Peyer's patch (tissue), 4 donors: ENCODE data around the gene GADD45G.

Experiments
- CTCF ChIP-seq, 6 experiments: fragments of 450-650 bp in 4 of 6; fragments of 200-600 bp in 2 of 6; sonication (generic) in 1 of 6; IDR thresholded peaks; one replicate each; pipeline ENCODE4 v1.5.1; 2017 to 2019; ENCODE audit warnings: antibody characterized with exemption in 6 of 6, mild to moderate bottlenecking in 3 of 6, moderate library complexity in 1 of 6
- POLR2A ChIP-seq, 2 donors: fragments of 450-650 bp; IDR thresholded peaks; one replicate each; pipeline ENCODE4 v1.5.1; 2017; ENCODE audit warnings: antibody characterized with exemption in 2 of 2, mild to moderate bottlenecking in 2 of 2, moderate library complexity in 2 of 2

- no peak for TF ChIP-seq POLR2A (IDR thresholded peaks at IDR 0.05)
- TF ChIP-seq CTCF (IDR thresholded peaks at IDR 0.05): no peak
These were observed 30.4 kb downstream of the GADD45G start for GRCh38 chr9:89634995-89635742.
